Hematopoietic multipotent progenitor cell (in vitro differentiated cells): ENCODE data around the gene NEK11. TPM values are rescaled to one million over a fixed set of nuclear protein-coding genes. Genes with fewer than 3 reads are reported as not detected.

Experiments
- DNase-seq, 3 donors: peaks; one replicate each; pipeline ENCODE4 v3.0.0-alpha.2; 2011 to 2015; ENCODE audit warnings: low read depth in 2 of 3, low spot score in 2 of 3
- total RNA-seq: library from RNA; depleted of rRNA; stranded (reverse); fragments of >200 nt; gene quantifications from one replicate; pipeline ENCODE4 v1.2.3, GENCODE V29; 2012

Gene NEK11
- total RNA-seq, 1 donor, result 2.2 TPM

- DNase-seq, result no peak
These were observed 323.8 kb downstream of the NEK11 start for GRCh38 chr3:131350506-131350905.

GRCh38 chr3:131353016-131353877 is 326.6 kb downstream of the NEK11 start:
- no peak for DNase-seq

- DNase-seq, result no peak
These were observed 327.3 kb downstream of the NEK11 start for GRCh38 chr3:131353986-131354385.

- no peak for DNase-seq
These were observed 329.4 kb downstream of the NEK11 start for GRCh38 chr3:131356006-131356595.

- DNase-seq, result no peak
These were observed 330.6 kb downstream of the NEK11 start for GRCh38 chr3:131357275-131357674.

- DNase-seq, result no peak
These were observed 333.6 kb downstream of the NEK11 start for GRCh38 chr3:131360191-131360755.

- peak in 1 of 3 donors; percentile 29 for DNase-seq
These were observed 334.4 kb downstream of the NEK11 start for GRCh38 chr3:131361066-131361463.

GRCh38 chr3:131361464-131362421 is 335.1 kb downstream of the NEK11 start:
- peak in 1 of 3 donors; percentile 47 for DNase-seq

- no peak for DNase-seq
These were observed 336.6 kb downstream of the NEK11 start for GRCh38 chr3:131363275-131363674.

- peak in 1 of 3 donors; percentile 32 for DNase-seq
These were observed 344.4 kb downstream of the NEK11 start for GRCh38 chr3:131370935-131371687.

GRCh38 chr3:131371688-131372066 is 345.0 kb downstream of the NEK11 start:
- DNase-seq, result no peak

GRCh38 chr3:131374741-131375140 is 348.1 kb downstream of the NEK11 start:
- no peak for DNase-seq

GRCh38 chr3:131380821-131381444 is 354.3 kb downstream of the NEK11 start:
- peak in 1 of 3 donors; percentile 9 for DNase-seq

GRCh38 chr3:131381445-131382291 is 355.0 kb downstream of the NEK11 start, which contains the start of gene NUDT16:
TSS of gene NUDT16 (plus strand) at chr3:131381774. CDS start at chr3:131381805, 31 bp downstream.
- peak; percentile 81 to 98 (median 97) for DNase-seq

- DNase-seq, result peak in 2 of 3 donors; percentile 47 to 80
These were observed 359.9 kb downstream of the NEK11 start for GRCh38 chr3:131386429-131387165.

GRCh38 chr3:131387796-131388489 is 361.3 kb downstream of the NEK11 start:
- DNase-seq, result no peak

- DNase-seq, result no peak
These were observed 361.8 kb downstream of the NEK11 start for GRCh38 chr3:131388490-131388799.
